Neural cell (in vitro differentiated cells): ENCODE results near the gene PLXNC1. TPM values are rescaled to one million over a fixed set of nuclear protein-coding genes. Genes with fewer than 3 reads are reported as not detected.

Source experiments
- H2AFZ ChIP-seq: fragments of 200-600, 300-800 bp; sonication (generic), shearing (Covaris generic); 2 replicates; pipeline ENCODE4 v1.6.0; 2014; ENCODE audit warnings: low read depth, mild to moderate bottlenecking, antibody characterized with exemption, low read length, moderate library complexity
- H3F3A ChIP-seq: fragments of 200-600 bp; shearing (Covaris generic); 2 replicates; pipeline ENCODE4 v1.6.1; 2016; ENCODE audit warnings: mild to moderate bottlenecking, moderate library complexity, mixed read lengths, antibody characterized with exemption, low read length; ENCODE audit not compliant: insufficient read depth, poor library complexity, severe bottlenecking
- H3K27ac ChIP-seq: fragments of 200-600, 300-800 bp; sonication (generic), shearing (Covaris generic); 2 replicates; pipeline ENCODE4 v1.5.1; 2014; ENCODE audit warnings: mild to moderate bottlenecking, low read length, moderate library complexity
- H3K27me3 ChIP-seq: fragments of 300-800, 200-600 bp; sonication (generic), shearing (Covaris generic); 2 replicates; pipeline ENCODE4 v1.6.0; 2014; ENCODE audit warnings: mild to moderate bottlenecking, low read depth, low read length, moderate library complexity; ENCODE audit not compliant: insufficient read depth
- H3K36me3 ChIP-seq: fragments of 300-800, 200-600 bp; sonication (generic), shearing (Covaris generic); 2 replicates; pipeline ENCODE4 v1.5.1; 2014; ENCODE audit warnings: mild to moderate bottlenecking, antibody characterized with exemption, low read length, moderate library complexity; ENCODE audit not compliant: insufficient read depth
- H3K4me2 ChIP-seq: fragments of 300-800, 200-600 bp; sonication (generic), shearing (Covaris generic); 2 replicates; pipeline ENCODE4 v1.6.0; 2014; ENCODE audit warnings: mild to moderate bottlenecking, low read length
- H3K4me3 ChIP-seq: fragments of 300-800, 200-600 bp; sonication (generic), shearing (Covaris generic); 2 replicates; pipeline ENCODE4 v1.5.1; 2014; ENCODE audit warnings: mild to moderate bottlenecking, low read length, moderate library complexity
- H3K79me2 ChIP-seq: fragments of 200-600 bp; shearing (Covaris generic); replicated peaks from 2 replicates; pipeline ENCODE4 v1.6.0; 2014; ENCODE audit warnings: mild to moderate bottlenecking, low read length, moderate library complexity; ENCODE audit not compliant: insufficient read depth
- H3K9ac ChIP-seq: fragments of 300-800, 200-600 bp; sonication (generic), shearing (Covaris generic); 2 replicates; pipeline ENCODE4 v1.6.1; 2016; ENCODE audit warnings: mild to moderate bottlenecking, low read length, mixed read lengths
- H3K9me2 ChIP-seq: fragments of 200-600 bp; shearing (Covaris generic); 2 replicates; pipeline ENCODE4 v1.6.1; 2016; ENCODE audit warnings: mild to moderate bottlenecking, low read length, mixed read lengths; ENCODE audit not compliant: insufficient read depth
- H3K9me3 ChIP-seq: fragments of 200-600, 300-800 bp; sonication (generic), shearing (Covaris generic); 2 replicates; pipeline ENCODE4 v1.6.1; 2016; ENCODE audit warnings: mild to moderate bottlenecking, mixed run types, low read length, moderate library complexity, mixed read lengths
- H4K20me1 ChIP-seq: fragments of 200-600 bp; shearing (Covaris generic); 2 replicates; pipeline ENCODE4 v1.6.1; 2016; ENCODE audit warnings: mild to moderate bottlenecking, mixed run types; ENCODE audit not compliant: insufficient read depth
- CTCF ChIP-seq: fragments of 450-650 bp; IDR thresholded peaks from 2 replicates; pipeline ENCODE4 v1.5.1; 2014; ENCODE audit warnings: antibody characterized with exemption, mild to moderate bottlenecking, moderate library complexity; ENCODE audit not compliant: poor library complexity, severe bottlenecking
- EP300 ChIP-seq: fragments of 450-650 bp; conservative IDR thresholded peaks from 2 replicates; pipeline ENCODE4 v1.6.1; 2014; ENCODE audit warnings: antibody characterized with exemption, mild to moderate bottlenecking, moderate library complexity; ENCODE audit not compliant: poor library complexity, severe bottlenecking
- EZH2 ChIP-seq: fragments of 200-600, 300-800 bp; shearing (Covaris generic), sonication (generic); IDR thresholded peaks from 2 replicates; pipeline ENCODE4 v1.6.1; 2014; ENCODE audit warnings: antibody characterized with exemption, low read length, borderline replicate concordance, mild to moderate bottlenecking; ENCODE audit not compliant: insufficient read depth, poor library complexity, severe bottlenecking
- MXI1 ChIP-seq: fragments of 450-650 bp; conservative IDR thresholded peaks from 2 replicates; pipeline ENCODE4 v1.6.1; 2014; ENCODE audit warnings: antibody characterized with exemption, mild to moderate bottlenecking; ENCODE audit not compliant: poor library complexity, severe bottlenecking
- POLR2AphosphoS5 ChIP-seq: IDR thresholded peaks from 2 replicates; pipeline ENCODE4 v1.6.1; 2012
- RAD21 ChIP-seq: fragments of 450-650 bp; conservative IDR thresholded peaks from 2 replicates; pipeline ENCODE4 v1.6.1; 2014; ENCODE audit warnings: antibody characterized with exemption, mild to moderate bottlenecking, moderate library complexity
- SMC3 ChIP-seq: fragments of 450-650 bp; conservative IDR thresholded peaks from 2 replicates; pipeline ENCODE4 v1.6.1; 2014; ENCODE audit warnings: antibody characterized with exemption, mild to moderate bottlenecking, moderate library complexity; ENCODE audit not compliant: poor library complexity
- TAF1 ChIP-seq: IDR thresholded peaks from 2 replicates; pipeline ENCODE4 v1.6.1; 2012; ENCODE audit warnings: low read depth
- polyA plus RNA-seq: library from polyadenylated mRNA; depleted of rRNA; stranded (reverse); fragments of >200 nt; gene quantifications from 2 replicates; pipeline ENCODE4 v1.2.3, GENCODE V29; 2014
- TF ChIP-seq, protein P1 (sequence below): IDR thresholded peaks from 2 replicates; pipeline ENCODE4 v1.6.1; 2012; ENCODE audit warnings: borderline replicate concordance

The PLXNC1 gene
- polyA plus RNA-seq, 1 donor from 2014 or later, result 76.3 TPM

- Histone ChIP-seq H3K27ac (no peak overlapping the region), H3F3A (no peaks in the 10 kb centered on the region), H3K9me3 (no peaks in the 10 kb centered on the region), H3K4me3 (no peak overlapping the region), H3K79me2 (no peaks in the 10 kb centered on the region), H3K4me2 (no peak overlapping the region), H3K27me3 (no peaks in the 10 kb centered on the region), H3K9me2 (no peaks in the 10 kb centered on the region), H2AFZ (no peak overlapping the region), H3K9ac (no peak overlapping the region), H4K20me1 (no peaks in the 10 kb centered on the region), H3K36me3 (peaks cover 10% of the 10 kb centered on the region)
- TF ChIP-seq MXI1, result no peak
- TF ChIP-seq EZH2, result no peak
- TF ChIP-seq SMC3, result no peak
Observed at GRCh38 chr12:94284859-94285258, 136.5 kb downstream of the PLXNC1 start.

DNA sequence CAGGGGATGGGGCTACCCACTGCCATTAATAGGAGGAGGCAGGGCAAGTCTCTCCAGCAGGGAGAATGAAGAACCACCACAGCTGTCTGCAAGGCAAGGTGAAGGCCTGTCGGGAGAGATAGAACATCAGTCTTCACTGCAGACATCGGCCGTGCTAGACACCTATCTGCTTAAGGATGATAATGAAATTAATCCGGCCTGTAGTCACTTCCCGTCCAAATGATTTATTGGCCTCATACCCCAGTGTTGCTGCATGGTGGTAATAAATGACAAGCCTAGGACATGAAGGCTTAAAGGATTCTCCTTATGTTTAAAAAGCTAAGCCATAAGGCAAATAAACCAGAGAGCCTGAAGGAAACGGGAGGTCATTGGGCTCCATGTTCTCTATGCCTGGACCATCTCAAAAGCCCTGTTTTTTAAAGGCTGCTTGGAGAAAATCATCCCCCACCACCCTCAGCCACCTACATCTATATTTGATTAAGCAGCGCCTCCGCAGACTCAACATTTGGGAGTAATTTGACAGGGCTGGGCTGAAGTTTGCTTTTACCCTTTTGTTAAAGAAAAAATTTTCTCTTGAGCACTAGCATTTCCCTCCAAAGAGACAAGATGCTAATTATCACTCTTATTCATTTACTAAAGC lies 137.7 kb downstream of the PLXNC1 start:
- Histone ChIP-seq H3K27me3 (no peaks in the 10 kb centered on the region), H3K4me3 (no peak overlapping the region), H2AFZ (no peak overlapping the region), H3K79me2 (no peaks in the 10 kb centered on the region), H3K36me3 (peaks cover 10% of the 10 kb centered on the region), H4K20me1 (no peaks in the 10 kb centered on the region), H3K9me3 (no peaks in the 10 kb centered on the region), H3K9ac (no peak overlapping the region), H3K27ac (no peak overlapping the region), H3K4me2 (no peak overlapping the region), H3K9me2 (no peaks in the 10 kb centered on the region), H3F3A (no peaks in the 10 kb centered on the region)
- no peak for TF ChIP-seq EP300

DNA sequence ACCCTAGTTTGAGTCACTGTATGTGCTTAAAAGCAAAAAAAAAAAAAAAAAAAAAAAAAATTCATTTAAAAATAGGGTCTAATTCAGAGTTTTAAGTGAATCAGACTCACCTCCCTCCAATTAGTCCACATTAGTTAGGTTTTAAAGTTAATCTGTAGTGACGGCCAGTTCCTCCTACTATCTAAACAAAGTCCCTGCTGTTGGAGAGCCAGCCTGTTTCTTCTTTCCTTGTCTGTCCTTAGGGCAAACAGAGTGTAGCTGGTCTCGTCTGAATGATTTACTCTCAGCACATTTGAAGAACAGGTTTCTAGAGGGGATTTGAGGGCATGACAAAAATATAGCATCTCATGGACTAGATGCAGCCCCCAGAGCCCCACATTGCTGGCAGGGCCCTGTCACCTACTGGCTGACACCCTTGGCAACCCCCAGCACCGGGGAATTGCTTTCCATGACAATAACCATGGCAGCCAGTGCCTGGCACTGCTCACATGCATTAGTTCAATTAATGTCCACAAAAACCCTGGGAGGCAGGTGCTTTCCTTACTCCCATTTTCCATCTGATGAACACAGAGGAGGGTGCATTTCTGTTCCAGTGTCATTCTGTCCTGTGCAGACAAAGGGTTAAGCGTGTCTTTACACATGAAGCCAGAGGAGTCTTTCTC lies 138.3 kb downstream of the PLXNC1 start:
- Histone ChIP-seq H3K27ac (no peak overlapping the region), H3K9ac (no peak overlapping the region), H3K36me3 (peaks cover 10% of the 10 kb centered on the region), H3K79me2 (no peaks in the 10 kb centered on the region), H3F3A (no peaks in the 10 kb centered on the region), H3K4me3 (no peak overlapping the region), H4K20me1 (no peaks in the 10 kb centered on the region), H3K27me3 (no peaks in the 10 kb centered on the region), H3K9me3 (no peaks in the 10 kb centered on the region), H3K9me2 (no peaks in the 10 kb centered on the region), H2AFZ (no peak overlapping the region), H3K4me2 (no peak overlapping the region)
- no peak for TF ChIP-seq EZH2
- TF ChIP-seq TAF1, result no peak
- no peak for TF ChIP-seq MXI1
- no peak for TF ChIP-seq POLR2AphosphoS5
- TF ChIP-seq EP300, result no peak
- no peak for TF ChIP-seq RAD21
- no peak for TF ChIP-seq SMC3
- TF ChIP-seq CTCF, result no peak
- TF ChIP-seq, protein P1, sequence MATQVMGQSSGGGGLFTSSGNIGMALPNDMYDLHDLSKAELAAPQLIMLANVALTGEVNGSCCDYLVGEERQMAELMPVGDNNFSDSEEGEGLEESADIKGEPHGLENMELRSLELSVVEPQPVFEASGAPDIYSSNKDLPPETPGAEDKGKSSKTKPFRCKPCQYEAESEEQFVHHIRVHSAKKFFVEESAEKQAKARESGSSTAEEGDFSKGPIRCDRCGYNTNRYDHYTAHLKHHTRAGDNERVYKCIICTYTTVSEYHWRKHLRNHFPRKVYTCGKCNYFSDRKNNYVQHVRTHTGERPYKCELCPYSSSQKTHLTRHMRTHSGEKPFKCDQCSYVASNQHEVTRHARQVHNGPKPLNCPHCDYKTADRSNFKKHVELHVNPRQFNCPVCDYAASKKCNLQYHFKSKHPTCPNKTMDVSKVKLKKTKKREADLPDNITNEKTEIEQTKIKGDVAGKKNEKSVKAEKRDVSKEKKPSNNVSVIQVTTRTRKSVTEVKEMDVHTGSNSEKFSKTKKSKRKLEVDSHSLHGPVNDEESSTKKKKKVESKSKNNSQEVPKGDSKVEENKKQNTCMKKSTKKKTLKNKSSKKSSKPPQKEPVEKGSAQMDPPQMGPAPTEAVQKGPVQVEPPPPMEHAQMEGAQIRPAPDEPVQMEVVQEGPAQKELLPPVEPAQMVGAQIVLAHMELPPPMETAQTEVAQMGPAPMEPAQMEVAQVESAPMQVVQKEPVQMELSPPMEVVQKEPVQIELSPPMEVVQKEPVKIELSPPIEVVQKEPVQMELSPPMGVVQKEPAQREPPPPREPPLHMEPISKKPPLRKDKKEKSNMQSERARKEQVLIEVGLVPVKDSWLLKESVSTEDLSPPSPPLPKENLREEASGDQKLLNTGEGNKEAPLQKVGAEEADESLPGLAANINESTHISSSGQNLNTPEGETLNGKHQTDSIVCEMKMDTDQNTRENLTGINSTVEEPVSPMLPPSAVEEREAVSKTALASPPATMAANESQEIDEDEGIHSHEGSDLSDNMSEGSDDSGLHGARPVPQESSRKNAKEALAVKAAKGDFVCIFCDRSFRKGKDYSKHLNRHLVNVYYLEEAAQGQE, result no peak
